Kidney (tissue), 14 donors: ENCODE data around the gene EPHB6. TPM values are rescaled to one million over a fixed set of nuclear protein-coding genes. Genes with fewer than 3 reads are reported as not detected.

Experiments
- DNase-seq, 5 donors: peaks; one replicate each; pipeline ENCODE4 v3.0.0-alpha.2; 2013 to 2020
- FAIRE-seq: peaks from 2 replicates; lab custom pipeline; 2012; peaks lifted over from hg19 to GRCh38; lab: Jason Lieb, UNC
- H3K27ac ChIP-seq, 2 donors: one replicate each; pipeline ENCODE4 v1.7.0; 2013; ENCODE audit warnings: low read depth in 2 of 2, low read length in 2 of 2, inconsistent platforms in 1 of 2
- H3K27me3 ChIP-seq: one replicate; pipeline ENCODE4 v1.7.1; 2013; ENCODE audit warnings: low read length, inconsistent platforms; ENCODE audit not compliant: control insufficient read depth, insufficient read depth
- H3K36me3 ChIP-seq, 3 donors: one replicate each; pipeline versions ENCODE4 v1.7.0 to v1.7.1; 2013; ENCODE audit warnings: low read length in 3 of 3, control low read depth in 1 of 3, inconsistent platforms in 1 of 3; ENCODE audit not compliant: insufficient read depth in 3 of 3, control insufficient read depth in 2 of 3
- H3K4me1 ChIP-seq, 3 donors: one replicate each; pipeline versions ENCODE4 v1.7.0 to v1.7.1; 2013; ENCODE audit warnings: low read length in 3 of 3, inconsistent platforms in 1 of 3, low read depth in 1 of 3; ENCODE audit not compliant: control insufficient read depth in 2 of 3, insufficient read depth in 2 of 3
- H3K4me3 ChIP-seq, 3 donors: one replicate each; pipeline versions ENCODE4 v1.7.0 to v1.8.1; 2013; ENCODE audit warnings: low read length in 3 of 3, control low read depth in 1 of 3, inconsistent platforms in 1 of 3
- H3K9ac ChIP-seq, 3 donors: one replicate each; pipeline versions ENCODE4 v1.7.0 to v1.7.1; 2013; ENCODE audit warnings: low read length in 3 of 3, control low read depth in 1 of 3, inconsistent platforms in 1 of 3
- H3K9me3 ChIP-seq, 3 donors: one replicate each; pipeline versions ENCODE4 v1.7.0 to v1.7.1; 2013; ENCODE audit warnings: low read length in 3 of 3, control low read depth in 1 of 3, inconsistent platforms in 1 of 3; ENCODE audit not compliant: control insufficient read depth in 2 of 3, insufficient read depth in 1 of 3
- CTCF ChIP-seq: IDR thresholded peaks from 3 replicates; pipeline ENCODE4 v1.5.1; 2012; ENCODE audit warnings: mild to moderate bottlenecking, moderate library complexity, borderline replicate concordance; ENCODE audit not compliant: insufficient read depth; ENCODE audit errors: extremely low read depth
- intact Hi-C: fragments of 100-400 bp; cut with DNase I; formaldehyde crosslinking; loops from one replicate; pipeline ENCODE4 v1.11.1; 2022
- polyA plus RNA-seq: library from polyadenylated mRNA; stranded (reverse); fragments of 350-450 nt; fragmentation: Illumina TruSeq; extraction: RNeasy Lipid Tissue Mini Kit (QIAGEN cat#74804); gene quantifications from one replicate; pipeline ENCODE4 v1.2.3, GENCODE V29; 2014; ENCODE audit warnings: low read depth, low replicate concordance; ENCODE audit not compliant: insufficient read depth
- total RNA-seq: library from RNA; stranded (reverse); fragmentation: NEBNext Ultra II Directional; extraction: Animal tissue kit (Norgen Biotek cat#: 25700); gene quantifications from one replicate; pipeline ENCODE4 v1.2.1, GENCODE V29; 2021
- donor health status: control.
- donor health status: control.
- donor health status: control.
- donor health status: control.
- donor health status: control.
- donor health status: DM: yes; HTN: yes; CAD: no.
- donor health status: Normal renal cell carcinoma (clear cell type).

EPHB6 gene
- total and polyA plus RNA-seq, 2 donors from 2014 or later: 10.4 to 17.4 TPM

GRCh38 chr7:142857625-142858024 lies 2.7 kb downstream of the EPHB6 start:
- Histone ChIP-seq H3K36me3 (no peaks in the 10 kb centered on the region), H3K9me3 (no peaks in the 10 kb centered on the region), H3K27me3 (no peaks in the 10 kb centered on the region), H3K9ac (no peak overlapping the region), H3K27ac (no peak overlapping the region), H3K4me1 (peaks cover 0 to 6% (median 0%) of the 10 kb centered on the region in 3 donors), H3K4me3 (no peak overlapping the region)
- FAIRE-seq (no peak), DNase-seq (no peak)
- intact Hi-C loops: loop anchor here (10.0 kb wide), 2 partner anchors 147 to 357 kb away; no protein-coding TSS in a partner anchor
- TF ChIP-seq CTCF: no peak

- no peak for FAIRE-seq
Measured at GRCh38 chr7:142859411-142859810, 4.5 kb downstream of the EPHB6 start.

GRCh38 chr7:142859829-142860228 lies 5.0 kb downstream of the EPHB6 start:
- no peak overlapping the region for H3K9ac ChIP-seq
- peaks cover 0 to 6% (median 0%) of the 10 kb centered on the region in 3 donors for H3K4me1 ChIP-seq
- DNase-seq (peak in 1 of 5 donors; percentile 39), FAIRE-seq (no peak)
- H3K9me3 ChIP-seq: no peaks in the 10 kb centered on the region
- no peak overlapping the region for H3K4me3 ChIP-seq
- no peak overlapping the region for H3K27ac ChIP-seq
- intact Hi-C loops: loop anchor here (10.0 kb wide), 2 partner anchors 145 to 355 kb away; no protein-coding TSS in a partner anchor
- no peak for TF ChIP-seq CTCF
- no peaks in the 10 kb centered on the region for H3K36me3 ChIP-seq
- H3K27me3 ChIP-seq: no peaks in the 10 kb centered on the region

More at GRCh38 chr7:142859411-142859810, 4.5 kb downstream of the EPHB6 start:
- no peak for TF ChIP-seq CTCF
- H3K27me3 ChIP-seq: no peaks in the 10 kb centered on the region
- H3K9ac ChIP-seq: no peak overlapping the region
- no peaks in the 10 kb centered on the region for H3K36me3 ChIP-seq
- no peak overlapping the region for H3K4me3 ChIP-seq
- peaks cover 0 to 6% (median 0%) of the 10 kb centered on the region in 3 donors for H3K4me1 ChIP-seq
- DNase-seq: no peak
- intact Hi-C loops: loop anchor here (10.0 kb wide), 2 partner anchors 145 to 355 kb away; no protein-coding TSS in a partner anchor
- H3K9me3 ChIP-seq: no peaks in the 10 kb centered on the region
- H3K27ac ChIP-seq: no peak overlapping the region

- Histone ChIP-seq H3K27ac (no peak overlapping the region), H3K4me3 (no peak overlapping the region), H3K9me3 (no peaks in the 10 kb centered on the region), H3K9ac (no peak overlapping the region), H3K36me3 (no peaks in the 10 kb centered on the region), H3K4me1 (no peaks in the 10 kb centered on the region), H3K27me3 (no peaks in the 10 kb centered on the region)
- FAIRE-seq (no peak), DNase-seq (no peak)
- no peak for TF ChIP-seq CTCF
- intact Hi-C loops: no loop called here
Measured at GRCh38 chr7:142860968-142861367, 6.1 kb downstream of the EPHB6 start.
